Gastroesophageal sphincter (tissue), 3 donors: ENCODE data around the gene ABCF1.

Experiments
- EP300 ChIP-seq: sonication (generic); formaldehyde crosslinking; IDR thresholded peaks from one replicate; pipeline ENCODE4 v1.6.1; 2017; ENCODE audit warnings: antibody characterized with exemption, mild to moderate bottlenecking
- POLR2A ChIP-seq, 2 donors: fragments of 450-650 bp; IDR thresholded peaks; one replicate each; pipeline ENCODE4 v1.6.1; 2017; ENCODE audit warnings: antibody characterized with exemption in 2 of 2, mild to moderate bottlenecking in 2 of 2, moderate library complexity in 1 of 2
- POLR2AphosphoS5 ChIP-seq: sonication (generic); formaldehyde crosslinking; IDR thresholded peaks from one replicate; pipeline ENCODE4 v1.6.1; 2017; ENCODE audit warnings: antibody characterized with exemption
- TF ChIP-seq, protein P1 (sequence below), 4 experiments: fragments of 200-600 bp in 2 of 4; fragments of 450-650 bp in 2 of 4; sonication (generic) in 1 of 4; IDR thresholded peaks; one replicate each; pipeline ENCODE4 v1.5.1; 2017 to 2019; ENCODE audit warnings: antibody characterized with exemption in 4 of 4, mild to moderate bottlenecking in 2 of 4, moderate library complexity in 2 of 4

DNA sequence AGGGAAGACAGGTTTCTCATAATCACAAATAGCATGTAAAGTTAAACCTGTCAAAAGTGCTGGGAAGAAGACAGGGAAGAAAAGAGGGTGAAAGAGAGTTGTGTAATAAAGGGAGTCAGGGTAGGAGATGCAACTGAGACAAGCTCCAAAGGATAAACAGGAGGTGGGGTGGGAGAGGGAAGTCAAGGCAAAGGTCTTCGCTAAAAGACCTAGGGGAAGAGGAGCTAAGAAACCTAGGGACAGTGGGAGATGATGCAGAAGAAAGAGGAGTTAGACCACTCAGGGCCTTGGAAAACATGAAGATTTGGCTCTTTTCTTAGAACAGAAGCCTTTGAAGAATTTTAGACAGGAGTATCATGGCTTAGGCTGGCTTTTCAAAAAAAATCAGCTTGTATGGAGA lies 7.1 kb upstream of the ABCF1 start:
- TF ChIP-seq, protein P1, sequence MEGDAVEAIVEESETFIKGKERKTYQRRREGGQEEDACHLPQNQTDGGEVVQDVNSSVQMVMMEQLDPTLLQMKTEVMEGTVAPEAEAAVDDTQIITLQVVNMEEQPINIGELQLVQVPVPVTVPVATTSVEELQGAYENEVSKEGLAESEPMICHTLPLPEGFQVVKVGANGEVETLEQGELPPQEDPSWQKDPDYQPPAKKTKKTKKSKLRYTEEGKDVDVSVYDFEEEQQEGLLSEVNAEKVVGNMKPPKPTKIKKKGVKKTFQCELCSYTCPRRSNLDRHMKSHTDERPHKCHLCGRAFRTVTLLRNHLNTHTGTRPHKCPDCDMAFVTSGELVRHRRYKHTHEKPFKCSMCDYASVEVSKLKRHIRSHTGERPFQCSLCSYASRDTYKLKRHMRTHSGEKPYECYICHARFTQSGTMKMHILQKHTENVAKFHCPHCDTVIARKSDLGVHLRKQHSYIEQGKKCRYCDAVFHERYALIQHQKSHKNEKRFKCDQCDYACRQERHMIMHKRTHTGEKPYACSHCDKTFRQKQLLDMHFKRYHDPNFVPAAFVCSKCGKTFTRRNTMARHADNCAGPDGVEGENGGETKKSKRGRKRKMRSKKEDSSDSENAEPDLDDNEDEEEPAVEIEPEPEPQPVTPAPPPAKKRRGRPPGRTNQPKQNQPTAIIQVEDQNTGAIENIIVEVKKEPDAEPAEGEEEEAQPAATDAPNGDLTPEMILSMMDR (IDR thresholded peaks at IDR 0.05): no peak
- TF ChIP-seq POLR2A (IDR thresholded peaks at IDR 0.05): no peak
- no peak for TF ChIP-seq EP300
- no peak for TF ChIP-seq POLR2AphosphoS5
